ENCODE measurements around the gene KRTAP12-2.

DNA sequence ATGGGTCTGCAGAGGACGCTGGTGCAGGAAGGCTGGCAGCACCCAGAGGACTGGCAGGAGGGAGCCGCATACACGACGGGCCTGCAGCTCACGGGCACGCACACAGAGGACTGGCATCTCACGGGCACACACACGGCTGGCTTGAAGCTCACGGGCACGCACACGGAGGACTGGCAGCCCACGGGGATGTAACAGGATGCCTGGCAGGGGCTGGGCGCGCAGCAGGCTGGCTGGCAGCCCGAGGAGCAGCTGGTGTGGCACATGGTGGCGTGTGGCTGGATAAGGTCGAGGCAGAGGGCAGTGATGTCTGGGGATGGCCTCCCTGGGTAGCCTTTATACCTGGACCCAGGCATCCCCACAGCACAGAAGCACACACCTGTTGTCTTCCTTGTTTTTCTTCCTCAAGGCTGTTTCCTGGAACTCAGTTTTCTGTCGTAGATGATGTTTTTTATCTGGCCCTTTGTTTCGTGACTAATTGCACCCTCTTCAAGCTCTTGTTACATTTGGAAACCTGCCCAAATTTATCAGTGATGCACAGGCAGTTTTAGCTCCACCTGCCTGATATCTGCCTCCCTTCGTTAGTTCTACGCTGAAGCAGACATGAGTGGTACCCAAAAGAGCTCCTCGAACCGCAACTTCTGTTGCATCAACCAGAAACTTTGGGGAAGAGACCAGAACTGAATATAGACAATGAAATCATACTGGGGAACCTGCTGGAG lies 15.3 kb upstream of the KRTAP12-2 start, which contains the start of gene KRTAP12-1:
- TF ChIP-seq, protein P1, sequence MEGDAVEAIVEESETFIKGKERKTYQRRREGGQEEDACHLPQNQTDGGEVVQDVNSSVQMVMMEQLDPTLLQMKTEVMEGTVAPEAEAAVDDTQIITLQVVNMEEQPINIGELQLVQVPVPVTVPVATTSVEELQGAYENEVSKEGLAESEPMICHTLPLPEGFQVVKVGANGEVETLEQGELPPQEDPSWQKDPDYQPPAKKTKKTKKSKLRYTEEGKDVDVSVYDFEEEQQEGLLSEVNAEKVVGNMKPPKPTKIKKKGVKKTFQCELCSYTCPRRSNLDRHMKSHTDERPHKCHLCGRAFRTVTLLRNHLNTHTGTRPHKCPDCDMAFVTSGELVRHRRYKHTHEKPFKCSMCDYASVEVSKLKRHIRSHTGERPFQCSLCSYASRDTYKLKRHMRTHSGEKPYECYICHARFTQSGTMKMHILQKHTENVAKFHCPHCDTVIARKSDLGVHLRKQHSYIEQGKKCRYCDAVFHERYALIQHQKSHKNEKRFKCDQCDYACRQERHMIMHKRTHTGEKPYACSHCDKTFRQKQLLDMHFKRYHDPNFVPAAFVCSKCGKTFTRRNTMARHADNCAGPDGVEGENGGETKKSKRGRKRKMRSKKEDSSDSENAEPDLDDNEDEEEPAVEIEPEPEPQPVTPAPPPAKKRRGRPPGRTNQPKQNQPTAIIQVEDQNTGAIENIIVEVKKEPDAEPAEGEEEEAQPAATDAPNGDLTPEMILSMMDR (conservative IDR thresholded peaks at IDR 0.05 in 1 of 2, IDR thresholded peaks at IDR 0.05 in 1 of 2; ENCODE audit: low read depth in 1 of 2, low read length in 2 of 2): no peak
- no peak for TF ChIP-seq EZH2 (IDR thresholded peaks at IDR 0.05; ENCODE audit: low read length, missing control alignments)

All from fibroblast of lung (primary cell).